NCI-H2196 treated with DMSO at 0.1 percent for 48 hours (cell line): ENCODE results near the gene EHMT1.

ENCODE experiments used
- DNase-seq: peaks from one replicate; lab custom pipeline; 2025; ENCODE audit not compliant: unreplicated experiment; lab: John Stamatoyannopoulos, UW

EHMT1 gene

DNA sequence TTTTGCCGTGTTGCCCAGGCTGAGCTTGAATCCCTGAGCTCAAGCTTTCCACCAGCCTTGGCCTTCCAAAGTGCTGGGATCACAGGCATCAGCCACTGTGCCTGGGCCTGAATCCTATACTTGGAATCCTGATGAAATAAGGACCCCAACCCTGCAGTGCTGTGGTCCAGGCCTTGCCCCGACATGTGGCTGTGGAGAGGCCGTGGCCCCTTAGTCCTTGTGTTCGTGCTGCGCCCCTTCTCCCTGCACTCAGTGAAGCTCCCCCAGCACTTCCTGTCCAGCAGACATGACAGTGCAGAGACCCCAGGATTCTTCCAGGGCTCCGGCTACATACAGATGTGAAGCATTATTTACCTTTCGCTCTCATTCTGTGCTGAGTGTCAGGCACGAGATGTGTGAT lies 52.9 kb downstream of the EHMT1 start:
- no peak for DNase-seq

DNA sequence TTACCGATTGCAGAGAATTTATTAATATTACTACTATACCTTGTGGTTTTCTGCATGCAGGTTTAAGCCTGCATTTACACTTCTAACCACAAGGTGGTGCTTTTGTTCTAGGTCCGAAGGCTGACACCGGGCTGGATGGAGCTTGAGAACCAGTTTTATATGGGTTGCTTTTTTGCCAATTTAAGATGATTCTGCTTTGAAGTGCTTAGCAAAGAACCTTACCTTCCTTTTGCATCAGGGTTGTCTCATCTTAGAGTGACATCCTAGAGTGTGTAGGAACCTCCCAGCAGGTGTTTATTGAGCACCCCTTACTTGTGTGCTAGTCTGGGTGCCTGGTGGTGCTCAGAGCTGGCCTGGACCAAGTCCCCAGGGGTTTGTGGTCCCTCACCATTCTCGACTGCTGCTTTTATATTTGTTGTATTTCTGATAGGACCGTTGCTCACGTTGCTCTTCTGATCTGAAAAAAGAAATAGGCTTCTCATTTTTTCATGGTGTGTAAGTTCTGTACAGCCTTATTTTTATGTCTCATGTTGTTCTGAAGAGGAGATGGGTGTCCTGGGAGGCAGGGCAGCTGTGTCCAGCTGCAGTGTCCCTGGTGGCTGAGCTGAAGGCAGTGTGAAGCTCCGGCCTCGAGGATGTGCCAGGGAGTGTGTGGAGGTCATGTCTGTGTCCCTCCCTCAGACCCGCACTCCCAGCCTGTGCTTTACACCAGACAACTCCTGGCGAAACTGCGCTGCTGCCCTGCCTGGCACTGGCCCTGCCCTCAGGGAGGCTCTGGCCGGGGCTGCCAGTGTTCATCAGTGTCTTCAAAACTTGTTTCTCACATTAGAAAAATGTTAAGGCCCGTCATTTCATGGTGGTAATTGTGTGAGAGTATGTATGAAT lies 54.3 kb downstream of the EHMT1 start:
- peak; percentile 64 for DNase-seq

DNA sequence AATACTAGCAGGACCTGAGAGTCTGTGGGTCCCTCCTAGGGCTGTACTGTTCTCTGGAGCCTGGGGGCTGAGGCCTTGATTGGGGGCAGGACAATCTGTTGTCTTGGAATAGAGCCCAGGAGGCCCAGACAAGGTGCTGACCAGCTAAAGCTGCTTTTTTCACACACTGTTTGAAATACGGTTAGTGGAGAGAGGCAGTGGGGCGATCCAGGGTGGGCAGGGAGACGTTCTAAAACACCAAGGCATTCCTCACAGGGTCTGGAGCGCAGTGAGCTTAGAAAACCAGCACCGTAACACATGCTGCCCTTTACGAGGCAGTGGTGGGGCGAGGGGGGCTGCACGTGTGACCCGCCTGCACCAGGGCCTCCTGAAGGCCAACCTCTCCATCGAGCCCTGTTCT lies 55.1 kb downstream of the EHMT1 start:
- DNase-seq = no peak

DNA sequence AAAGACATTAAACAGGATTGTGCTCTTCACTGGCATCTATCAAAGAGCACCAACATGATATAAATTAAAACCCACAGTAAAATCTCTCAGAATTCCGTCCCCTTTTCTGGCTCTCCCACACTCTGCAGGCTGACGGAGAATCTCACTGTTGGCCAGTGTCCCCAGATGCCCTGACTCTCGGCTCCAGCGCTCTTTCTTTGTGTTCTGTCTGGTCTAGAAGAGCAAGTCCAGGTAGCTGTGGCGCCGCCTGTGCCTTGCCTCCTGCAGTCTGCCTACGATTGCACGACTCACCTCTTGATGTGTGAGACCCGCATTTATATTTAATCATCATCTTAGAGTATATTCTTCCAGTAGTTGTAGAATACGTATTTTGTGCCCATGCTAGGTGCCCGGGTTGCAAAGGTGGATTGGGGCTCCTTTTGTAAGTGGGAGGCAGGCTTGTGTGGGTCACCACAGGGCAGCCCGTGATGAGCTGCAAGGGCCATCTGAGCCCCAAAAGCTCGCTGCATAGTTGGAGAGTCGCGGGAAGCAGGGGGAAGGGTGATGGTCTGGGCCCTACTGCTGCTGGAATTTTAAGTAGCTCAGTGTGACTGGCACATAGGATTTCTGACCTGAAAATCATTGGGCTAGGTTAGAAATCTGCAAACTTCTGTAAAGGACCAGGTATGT lies 55.6 kb downstream of the EHMT1 start:
- DNase-seq = no peak

GRCh38 chr9:137674976-137675320 lies 56.1 kb downstream of the EHMT1 start:
- no peak for DNase-seq

DNA sequence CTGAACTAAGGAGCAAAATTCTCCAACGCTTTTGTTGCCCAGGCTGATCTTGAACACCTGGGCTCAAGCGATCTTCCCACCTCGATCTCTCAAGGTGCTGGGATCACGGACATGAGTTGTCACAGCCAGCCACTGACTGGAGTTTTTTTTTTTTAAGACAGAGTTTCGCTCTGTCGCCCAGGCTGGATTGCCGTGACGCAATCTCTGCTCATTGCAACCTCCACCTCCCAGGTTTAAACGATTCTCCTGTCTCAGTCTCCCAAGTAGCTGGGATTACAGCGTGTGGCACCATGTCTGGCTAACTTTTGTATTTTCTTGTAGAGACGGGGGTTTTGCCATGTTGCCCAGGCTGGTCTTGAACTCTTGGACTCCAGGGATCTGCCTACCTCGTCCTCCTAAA lies 58.2 kb downstream of the EHMT1 start:
- DNase-seq = no peak

DNA sequence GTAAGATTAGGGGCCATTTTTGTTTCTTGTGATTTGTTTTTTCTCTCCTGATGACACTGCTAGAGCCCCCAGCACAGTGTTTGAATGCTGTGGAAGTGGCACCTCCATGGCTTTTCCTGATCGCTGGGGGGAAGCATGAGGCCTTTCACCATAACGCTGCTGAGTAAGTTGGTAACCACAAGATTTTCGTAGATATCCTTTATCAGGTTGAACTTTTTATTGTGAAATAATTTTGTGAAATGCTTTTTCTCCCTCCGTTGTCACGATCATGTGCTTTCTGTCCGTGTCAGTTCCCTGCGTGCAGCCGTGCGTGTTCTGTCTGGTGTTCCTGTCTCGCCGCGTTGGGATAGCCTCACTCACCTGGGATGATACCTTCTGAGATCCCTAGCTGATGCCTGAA lies 59.4 kb downstream of the EHMT1 start:
- DNase-seq = no peak

GRCh38 chr9:137679249-137679648 lies 60.4 kb downstream of the EHMT1 start:
- DNase-seq = no peak

- DNase-seq = no peak
Measured at GRCh38 chr9:137679695-137680305, 61.0 kb downstream of the EHMT1 start.

DNA sequence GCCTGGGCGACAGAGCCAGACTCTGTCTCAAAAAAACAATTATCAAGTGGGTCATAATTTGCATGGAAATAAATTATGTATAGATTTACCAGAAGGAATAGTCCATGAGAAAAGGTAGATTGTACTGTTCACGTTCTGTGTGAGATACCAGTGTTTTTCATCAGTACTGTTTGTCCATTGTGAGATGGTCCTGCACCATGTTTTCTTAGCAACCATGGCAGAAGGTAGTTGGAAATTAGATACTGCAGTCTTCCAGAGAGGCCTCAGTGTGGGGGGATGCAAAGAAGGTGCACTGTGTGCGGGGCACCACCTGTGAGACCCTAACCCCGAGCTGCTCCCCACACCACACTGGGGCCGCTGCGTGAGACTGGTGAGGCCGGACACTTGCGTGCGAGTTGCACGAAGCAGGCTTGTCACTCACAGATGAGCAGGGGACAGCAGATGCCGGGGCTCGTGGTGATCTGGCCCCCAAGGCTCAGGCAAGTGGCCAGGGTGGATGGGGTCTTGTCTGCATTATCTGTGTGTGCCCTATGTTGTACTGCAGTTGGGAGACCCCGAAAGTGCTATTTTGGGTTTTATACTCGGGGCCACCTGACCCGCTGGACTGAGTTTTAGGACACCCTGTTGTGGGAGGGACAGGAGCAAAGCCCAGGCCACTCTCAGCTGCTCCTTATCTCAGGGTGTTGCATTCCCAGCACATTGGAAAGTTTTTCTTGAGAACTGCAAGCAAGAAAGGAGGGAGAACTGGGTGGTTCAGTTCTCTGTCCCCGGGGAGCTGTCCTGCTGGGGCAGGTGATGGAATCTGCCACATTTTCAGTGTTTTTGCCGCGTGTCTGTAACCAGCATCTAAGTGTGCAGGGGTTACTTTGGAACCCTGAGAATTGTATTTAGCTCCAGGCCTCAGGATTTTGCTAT lies 61.9 kb downstream of the EHMT1 start:
- no peak for DNase-seq

- DNase-seq = no peak
Measured at GRCh38 chr9:137682428-137683105, 63.8 kb downstream of the EHMT1 start.

DNA sequence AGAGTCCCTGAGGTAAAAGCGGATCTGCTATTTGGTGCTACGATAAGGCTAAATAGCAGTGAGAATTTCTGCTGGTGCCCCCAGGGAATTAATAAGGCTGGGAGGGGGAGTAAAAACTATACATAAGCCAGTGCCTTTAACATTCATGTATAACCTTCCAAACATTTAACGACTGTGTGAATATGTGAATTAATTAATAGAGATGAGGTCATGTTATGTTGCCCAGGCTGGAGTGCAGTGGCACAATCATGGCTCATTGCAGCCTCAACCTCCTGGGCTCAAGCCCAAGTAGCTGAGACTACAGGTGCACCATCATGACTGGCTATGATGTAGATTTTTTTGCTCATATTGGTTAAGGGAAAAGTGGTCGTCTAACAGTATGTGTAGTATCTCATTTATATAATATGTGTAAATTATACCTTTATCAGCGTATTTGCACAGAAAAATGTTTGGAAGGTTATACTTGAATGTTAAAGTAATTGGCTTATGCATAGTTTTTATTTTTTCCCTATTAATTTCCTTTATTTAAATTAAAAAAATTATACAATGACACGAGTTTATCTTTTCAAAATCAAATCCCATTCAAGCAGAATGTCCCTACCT lies 64.6 kb downstream of the EHMT1 start:
- no peak for DNase-seq

GRCh38 chr9:137685035-137685740 lies 66.4 kb downstream of the EHMT1 start:
- DNase-seq = no peak

DNA sequence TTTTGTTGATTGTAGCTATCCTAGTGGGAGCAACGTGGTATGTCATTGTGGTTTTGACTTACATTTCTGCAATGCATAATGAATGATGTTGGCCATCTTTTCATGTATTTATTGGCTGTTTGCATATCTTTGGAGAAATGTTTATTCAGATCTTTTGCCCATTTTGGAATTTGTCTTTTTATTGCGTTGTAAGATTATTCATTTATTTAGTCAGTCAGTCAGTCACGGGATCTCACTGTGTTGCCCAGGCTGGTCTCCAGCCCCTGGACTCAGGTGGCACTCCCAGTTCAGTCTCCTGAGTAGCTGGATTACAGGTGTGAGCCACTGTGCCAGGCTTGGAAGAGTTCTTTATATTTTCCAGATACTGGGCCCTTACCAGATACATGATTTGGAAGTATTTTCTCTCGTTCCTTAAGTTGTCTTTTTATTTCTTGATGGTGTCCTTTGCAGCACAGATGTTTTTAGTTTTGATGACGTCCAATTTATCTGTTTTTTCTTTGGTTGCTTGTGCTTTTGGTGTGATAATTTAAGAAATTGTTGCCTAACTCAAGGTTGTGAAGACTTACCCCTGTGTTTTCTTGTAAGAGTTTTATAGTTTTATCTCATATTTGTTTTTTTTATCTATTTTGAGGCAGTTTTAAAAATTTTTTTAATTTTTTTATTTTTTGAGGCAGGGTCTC lies 67.1 kb downstream of the EHMT1 start:
- DNase-seq = no peak

GRCh38 chr9:137688261-137688660 lies 69.5 kb downstream of the EHMT1 start:
- DNase-seq = no peak

GRCh38 chr9:137688725-137689124 lies 69.9 kb downstream of the EHMT1 start:
- DNase-seq = no peak

- no peak for DNase-seq
Measured at GRCh38 chr9:137689745-137690529, 71.1 kb downstream of the EHMT1 start.

DNA sequence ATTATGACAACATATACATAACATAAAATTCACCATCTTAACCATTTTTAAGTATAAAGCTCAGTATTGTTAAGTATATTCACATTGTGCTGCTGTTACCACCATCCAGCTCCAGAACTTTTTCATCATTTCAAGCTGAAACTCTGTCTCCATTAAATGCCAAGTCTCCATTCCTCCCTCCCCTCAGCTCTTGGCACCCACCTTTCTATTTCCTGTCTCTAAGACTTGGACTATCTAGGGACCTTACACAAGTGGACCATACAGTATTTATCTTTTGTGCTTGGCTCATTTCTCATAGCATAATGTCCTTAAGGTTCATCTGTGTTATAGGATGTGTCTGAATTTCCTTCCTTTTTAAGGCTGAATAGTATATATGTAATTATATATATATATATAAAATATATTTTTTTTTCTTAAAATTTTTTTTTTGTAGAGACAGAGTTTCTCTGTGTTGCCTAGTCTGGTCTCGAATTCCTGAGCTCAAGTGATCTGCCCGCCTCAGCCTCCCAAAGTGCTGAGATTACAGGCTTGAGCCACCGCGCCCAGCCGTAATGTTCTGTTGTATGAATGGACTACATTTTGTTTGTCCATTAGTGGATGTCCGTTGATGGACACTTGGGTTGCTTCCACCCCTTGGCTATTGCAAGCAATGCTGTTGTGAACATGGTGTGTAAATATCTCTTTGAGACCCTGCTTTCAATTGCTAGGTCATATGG lies 72.3 kb downstream of the EHMT1 start:
- DNase-seq = no peak
